Measurements from ENCODE around the gene PKP1. TPM values are rescaled to one million over a fixed set of nuclear protein-coding genes. Genes with fewer than 3 reads are reported as not detected.

The PKP1 gene
- total RNA-seq, 1 experiment from 2014 or later: not detected

- Mint-ChIP-seq H3K9me3 (ENCODE audit: unreplicated experiment) (no peaks in the 10 kb centered on the region), H3K36me3 (ENCODE audit: insufficient read depth, unreplicated experiment) (no peaks in the 10 kb centered on the region), H3K27ac (ENCODE audit: unreplicated experiment) (no peak overlapping the region), H3K27me3 (ENCODE audit: insufficient read depth, unreplicated experiment) (peaks cover 24% of the 10 kb centered on the region), H3K4me1 (ENCODE audit: low read depth, unreplicated experiment) (no peaks in the 10 kb centered on the region), H3K4me3 (ENCODE audit: unreplicated experiment) (no peak overlapping the region)
- Histone ChIP-seq H3K27me3 (replicated peaks; ENCODE audit: control insufficient read depth, insufficient read depth, low read length) (no peaks in the 10 kb centered on the region; the same call in none of the 2 replicates), H3K4me1 (no peaks in the 10 kb centered on the region), H3K4me3 (ENCODE audit: low read depth, low read length) (no peak overlapping the region), H3K9me3 (no peaks in the 10 kb centered on the region), H3K36me3 (ENCODE audit: control insufficient read depth, insufficient read depth, low read length) (no peaks in the 10 kb centered on the region)
- ChIA-PET POLR2A (no interaction called here), CTCF (interaction anchor here (1.6 kb wide), 1 partner anchor 91 kb away, joined by 4 read pairs; no protein-coding TSS in a partner anchor)
- no TSS peak for BruUV-seq (replicated peaks)
- no peak for DNase-seq
- intact Hi-C loops (cut with micrococcal nuclease; ENCODE audit: unreplicated experiment): no loop called here
- no peak for TF ChIP-seq CTCF (IDR thresholded peaks at IDR 0.05; ENCODE audit: insufficient read depth in 1 of 2, low read depth in 1 of 2, low read length in 1 of 2, severe bottlenecking in 1 of 2, unreplicated experiment in 1 of 2)
These were observed 12.5 kb upstream of the PKP1 start for GRCh38 chr1:201270616-201271390.

- Mint-ChIP-seq H3K4me3 (ENCODE audit: unreplicated experiment) (no peak overlapping the region), H3K9me3 (ENCODE audit: unreplicated experiment) (no peaks in the 10 kb centered on the region), H3K27ac (ENCODE audit: unreplicated experiment) (no peak overlapping the region), H3K4me1 (ENCODE audit: low read depth, unreplicated experiment) (no peaks in the 10 kb centered on the region), H3K36me3 (ENCODE audit: insufficient read depth, unreplicated experiment) (no peaks in the 10 kb centered on the region), H3K27me3 (ENCODE audit: insufficient read depth, unreplicated experiment) (peaks cover 13% of the 10 kb centered on the region)
- no peak for DNase-seq
- no peak for TF ChIP-seq CTCF (IDR thresholded peaks at IDR 0.05; ENCODE audit: insufficient read depth in 1 of 2, low read depth in 1 of 2, low read length in 1 of 2, severe bottlenecking in 1 of 2, unreplicated experiment in 1 of 2)
- intact Hi-C loops (cut with micrococcal nuclease; ENCODE audit: unreplicated experiment): no loop called here
- ChIA-PET CTCF (interaction anchor here (1.6 kb wide), 1 partner anchor 89 kb away, joined by 4 read pairs; no protein-coding TSS in a partner anchor), POLR2A (no interaction called here)
- H3K27me3 ChIP-seq (replicated peaks; ENCODE audit: control insufficient read depth, insufficient read depth, low read length): no peaks in the 10 kb centered on the region; the same call in none of the 2 replicates
- no peak overlapping the region for H3K4me3 ChIP-seq (ENCODE audit: low read depth, low read length)
- no peaks in the 10 kb centered on the region for H3K4me1 ChIP-seq
- H3K36me3 ChIP-seq (ENCODE audit: control insufficient read depth, insufficient read depth, low read length): no peaks in the 10 kb centered on the region
- no TSS peak for BruUV-seq (replicated peaks)
- H3K9me3 ChIP-seq: no peaks in the 10 kb centered on the region
These were observed 10.5 kb upstream of the PKP1 start for GRCh38 chr1:201272799-201273198.

GRCh38 chr1:201274616-201275252, 8.6 kb upstream of the PKP1 start:
- BruUV-seq (replicated peaks): no TSS peak
- Mint-ChIP-seq H3K4me3 (ENCODE audit: unreplicated experiment) (no peak overlapping the region), H3K27ac (ENCODE audit: unreplicated experiment) (no peak overlapping the region), H3K4me1 (ENCODE audit: low read depth, unreplicated experiment) (no peaks in the 10 kb centered on the region), H3K27me3 (ENCODE audit: insufficient read depth, unreplicated experiment) (peaks cover 6% of the 10 kb centered on the region), H3K9me3 (ENCODE audit: unreplicated experiment) (no peaks in the 10 kb centered on the region), H3K36me3 (ENCODE audit: insufficient read depth, unreplicated experiment) (no peaks in the 10 kb centered on the region)
- intact Hi-C loops (cut with micrococcal nuclease; ENCODE audit: unreplicated experiment): no loop called here
- DNase-seq: no peak
- H3K9me3 ChIP-seq: no peaks in the 10 kb centered on the region
- TF ChIP-seq CTCF (IDR thresholded peaks at IDR 0.05; ENCODE audit: insufficient read depth in 1 of 2, low read depth in 1 of 2, low read length in 1 of 2, severe bottlenecking in 1 of 2, unreplicated experiment in 1 of 2): no peak
- ChIA-PET POLR2A (no interaction called here), CTCF (interaction anchor here (0.6 kb wide), 1 partner anchor 19 kb away, joined by 4 read pairs; no protein-coding TSS in a partner anchor)
- no peaks in the 10 kb centered on the region for H3K4me1 ChIP-seq
- no peak overlapping the region for H3K4me3 ChIP-seq (ENCODE audit: low read depth, low read length)
- H3K36me3 ChIP-seq (ENCODE audit: control insufficient read depth, insufficient read depth, low read length): no peaks in the 10 kb centered on the region
- H3K27me3 ChIP-seq (replicated peaks; ENCODE audit: control insufficient read depth, insufficient read depth, low read length): no peaks in the 10 kb centered on the region; the same call in none of the 2 replicates
